HG03196 (cell line): ENCODE measurements around the gene SLCO1A2.

Experiments used
- ATAC-seq: cut with Tn5 transposase; IDR thresholded peaks from one replicate; pipeline ENCODE4 v1.9.1; 2021; ENCODE audit not compliant: unreplicated experiment

SLCO1A2 gene

GRCh38 chr12:21220266-21220665 is 114.5 kb downstream of the SLCO1A2 start:
- no peak for ATAC-seq

DNA sequence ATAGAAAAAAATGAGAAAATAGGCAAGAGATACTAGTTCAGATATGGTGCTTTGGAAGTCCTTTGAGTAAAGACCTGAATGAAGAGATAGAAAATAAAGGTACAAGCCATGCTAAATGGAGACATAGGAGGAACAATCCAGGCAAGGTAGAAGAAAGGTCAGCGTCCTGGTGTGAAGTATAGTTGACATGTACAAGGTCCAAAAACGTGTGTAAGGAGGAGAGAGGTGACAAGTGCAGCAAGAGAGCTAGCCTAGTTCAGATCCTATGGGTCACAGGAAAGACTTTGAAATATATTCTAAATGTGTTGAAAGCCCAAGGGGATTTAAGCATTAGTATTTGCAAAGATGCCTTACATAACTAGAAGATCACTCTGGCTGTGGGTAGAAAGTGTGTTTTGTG is 115.5 kb downstream of the SLCO1A2 start:
- no peak for ATAC-seq
